Ectodermal cell (in vitro differentiated cells): Measurements from ENCODE around the gene SND1.

Source experiments
- H3K27ac ChIP-seq: 2 replicates; pipeline ENCODE4 v1.7.0; 2013; ENCODE audit warnings: mild to moderate bottlenecking, low read depth, low read length; ENCODE audit not compliant: insufficient read depth, poor library complexity, severe bottlenecking
- H3K27me3 ChIP-seq: 2 replicates; pipeline ENCODE4 v1.7.0; 2013; ENCODE audit warnings: mild to moderate bottlenecking, low read length; ENCODE audit not compliant: insufficient read depth, control insufficient read depth, poor library complexity, severe bottlenecking
- H3K36me3 ChIP-seq: one replicate; pipeline ENCODE4 v1.7.0; 2013; ENCODE audit warnings: low read length; ENCODE audit not compliant: control insufficient read depth, insufficient read depth
- H3K4me1 ChIP-seq: one replicate; pipeline ENCODE4 v1.7.0; 2013; ENCODE audit warnings: low read length; ENCODE audit not compliant: control insufficient read depth, insufficient read depth
- H3K4me3 ChIP-seq: 2 replicates; pipeline ENCODE4 v1.7.0; 2013; ENCODE audit warnings: low read depth, low read length, control low read depth; ENCODE audit not compliant: insufficient read depth
- H3K9me3 ChIP-seq: 2 replicates; pipeline ENCODE4 v1.7.0; 2013; ENCODE audit warnings: mild to moderate bottlenecking, low read length, moderate library complexity; ENCODE audit not compliant: control insufficient read depth
- WGBS, 2 experiments: methylation state at CpG; one replicate each; pipeline ENCODE4 v1.1.7; 2013; ENCODE audit warnings: missing lambda C conversion rate in 2 of 2; 5-methylcytosine and 5-hydroxymethylcytosine counted together

The SND1 gene

DNA sequence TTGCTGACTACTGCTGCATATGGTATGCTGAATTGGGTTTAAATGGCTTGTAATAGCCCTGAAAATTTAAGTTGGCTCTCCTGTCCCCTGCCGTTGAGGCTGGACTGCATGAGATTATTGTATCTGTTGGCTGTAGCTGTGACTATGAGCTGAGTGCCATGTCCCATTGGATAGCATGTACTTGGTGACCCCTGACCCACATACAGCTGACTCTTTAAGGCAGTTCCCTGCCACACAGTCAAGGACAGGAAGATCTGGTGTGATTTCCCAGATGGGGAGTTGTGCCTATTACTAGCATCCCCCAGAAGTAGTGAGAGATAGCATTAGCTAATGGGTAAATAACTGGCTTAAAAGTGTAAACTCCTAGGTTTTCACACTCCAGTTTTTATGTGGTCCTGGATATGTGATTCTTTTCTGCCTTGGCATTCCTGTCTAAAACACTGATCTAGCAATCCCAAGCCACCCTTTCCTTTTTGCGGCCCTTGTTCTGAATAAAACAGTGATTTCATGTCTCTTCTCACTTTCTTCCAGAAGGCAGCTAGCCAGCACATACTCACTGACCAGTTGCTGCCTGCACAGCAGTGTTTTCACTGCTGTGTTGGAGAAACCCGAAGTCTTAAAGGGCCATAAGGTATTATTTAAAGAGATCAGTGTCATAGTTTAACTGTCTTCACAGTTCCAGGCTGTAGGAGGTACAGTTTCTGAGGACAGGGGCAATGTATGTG is 343.3 kb downstream of the SND1 start:
- Histone ChIP-seq H3K4me3 (no peak overlapping the region), H3K27me3 (no peaks in the 10 kb centered on the region), H3K4me1 (peaks cover 20% of the 10 kb centered on the region), H3K9me3 (no peaks in the 10 kb centered on the region), H3K27ac (no peak overlapping the region), H3K36me3 (peaks cover 4% of the 10 kb centered on the region)
- 88 to 91% methylated on average over 3 of the region's 3 CpGs for WGBS, 2 experiments

DNA sequence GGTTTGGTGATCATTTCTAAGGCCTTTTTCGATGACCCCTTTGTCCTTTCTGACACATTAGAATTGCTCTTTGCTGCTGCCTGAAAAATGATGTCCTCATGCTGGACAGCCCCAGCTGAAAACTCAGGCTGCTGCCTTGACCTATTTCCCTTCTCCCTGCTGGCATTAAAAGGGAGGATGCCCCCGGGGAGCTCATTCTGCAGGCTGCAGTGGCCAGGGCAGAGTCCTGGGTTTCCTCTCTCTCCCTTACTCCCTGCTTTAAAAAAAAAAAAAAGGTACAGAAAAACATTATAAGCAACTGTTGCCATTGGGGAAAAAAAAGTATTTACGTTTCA is 343.9 kb downstream of the SND1 start:
- Histone ChIP-seq H3K36me3 (peaks cover 4% of the 10 kb centered on the region), H3K27me3 (no peaks in the 10 kb centered on the region), H3K4me3 (no peak overlapping the region), H3K27ac (no peak overlapping the region), H3K4me1 (peaks cover 20% of the 10 kb centered on the region), H3K9me3 (no peaks in the 10 kb centered on the region)
- WGBS, 2 experiments, result 74 to 83% methylated on average over 3 of the region's 3 CpGs

DNA sequence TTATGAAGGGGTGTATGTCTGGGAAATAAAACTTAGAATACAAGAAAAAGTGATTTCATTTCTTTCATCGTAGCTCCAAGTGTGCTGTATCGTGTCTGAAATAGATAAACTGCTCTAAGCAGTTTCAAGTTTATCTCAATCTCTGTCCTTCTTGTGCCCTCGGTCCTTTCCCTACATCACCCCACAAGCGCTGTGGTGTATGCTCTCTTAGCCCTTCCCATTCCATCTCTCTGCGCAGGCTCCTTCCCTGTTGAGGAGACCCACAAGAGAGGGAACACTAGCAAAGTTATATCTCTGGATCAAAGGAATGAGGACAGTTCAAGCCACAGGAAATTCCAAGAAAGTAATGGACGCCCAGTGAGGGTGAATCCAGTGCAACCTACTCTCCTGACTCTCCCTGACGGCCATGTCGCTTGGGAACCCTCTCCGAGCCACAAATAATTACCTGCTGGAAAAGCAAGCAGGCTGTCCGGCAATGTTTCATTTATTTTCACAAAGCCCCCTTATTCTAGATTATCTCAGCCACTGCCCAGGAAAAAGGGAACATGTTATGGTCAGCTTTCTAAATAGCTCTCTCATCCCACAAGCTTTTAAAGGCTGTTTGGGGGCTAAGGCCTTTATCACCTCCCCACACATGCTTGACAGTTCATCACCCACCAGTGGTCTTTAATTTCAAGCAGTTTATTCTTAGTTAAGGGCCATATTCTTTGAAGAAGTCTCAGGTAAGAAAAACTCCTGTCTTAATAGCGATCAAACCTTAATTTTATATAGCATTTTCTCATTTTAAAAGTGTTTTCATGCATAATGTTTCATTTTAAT is 344.5 kb downstream of the SND1 start:
- Histone ChIP-seq H3K36me3 (peaks cover 4% of the 10 kb centered on the region), H3K27ac (no peak overlapping the region), H3K9me3 (no peaks in the 10 kb centered on the region), H3K4me1 (peaks cover 20% of the 10 kb centered on the region), H3K4me3 (no peak overlapping the region), H3K27me3 (no peaks in the 10 kb centered on the region)
- WGBS, 2 experiments, result 92 to 94% methylated on average over 10 of the region's 11 CpGs

DNA sequence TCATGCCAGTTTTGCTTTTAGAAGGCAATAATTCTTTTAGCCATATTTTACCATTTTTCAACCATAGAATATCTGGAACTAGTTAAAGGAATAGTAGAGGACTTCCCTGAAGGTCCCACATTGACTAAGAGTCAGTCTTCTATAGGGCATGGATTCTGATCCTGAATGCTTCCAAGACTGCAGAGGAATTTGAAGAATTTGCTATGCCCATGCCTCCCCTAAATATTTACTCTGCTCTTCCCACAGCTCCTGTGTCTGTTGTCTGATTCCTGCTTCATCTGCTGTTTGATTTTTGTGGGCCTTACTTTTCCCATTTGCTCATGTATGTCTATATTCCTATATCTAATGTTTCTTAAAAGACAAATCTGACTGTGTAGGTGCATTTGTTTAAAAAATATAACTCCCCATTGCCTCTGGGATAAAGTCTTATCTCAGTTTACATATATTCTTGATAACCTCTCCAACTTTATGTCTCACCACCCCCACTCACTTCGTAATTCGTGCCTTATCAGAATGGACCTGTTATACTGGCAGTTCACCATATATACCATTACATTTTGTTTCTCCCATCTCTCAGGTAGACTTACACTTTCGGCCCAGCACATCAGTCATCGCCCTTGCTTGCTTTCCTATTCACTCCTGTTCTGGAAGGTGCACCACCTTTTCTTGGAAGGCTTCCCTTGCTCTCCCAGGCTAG is 345.4 kb downstream of the SND1 start:
- 97% methylated on average over 4 of the region's 4 CpGs for WGBS, 2 experiments
- no peak overlapping the region for H3K27ac ChIP-seq

DNA sequence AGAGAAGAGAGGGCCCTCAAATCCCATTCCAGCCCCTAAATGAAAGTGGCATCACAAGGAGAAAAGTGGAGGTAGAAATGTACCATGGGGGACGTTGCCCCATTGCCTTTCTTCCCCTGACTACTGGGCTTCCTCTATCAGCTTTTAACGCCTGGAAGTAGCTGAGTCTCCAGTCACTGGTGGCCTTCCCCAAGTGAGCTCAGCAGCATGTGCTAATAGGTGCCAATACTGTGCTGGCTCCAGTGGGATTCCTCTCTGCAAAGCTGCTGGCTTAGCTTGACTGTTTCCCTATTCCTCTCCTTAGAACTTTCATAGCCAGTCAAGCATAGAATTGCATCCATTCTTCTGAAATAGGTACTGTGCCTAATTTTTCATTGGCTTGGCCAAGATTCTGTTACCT is 346.7 kb downstream of the SND1 start:
- Histone ChIP-seq H3K4me3 (no peak overlapping the region), H3K27me3 (no peaks in the 10 kb centered on the region), H3K36me3 (no peaks in the 10 kb centered on the region), H3K27ac (no peak overlapping the region), H3K9me3 (no peaks in the 10 kb centered on the region), H3K4me1 (peaks cover 20% of the 10 kb centered on the region)
- 96 to 98% methylated on average over 2 of the region's 2 CpGs for WGBS, 2 experiments

More for the DNA sequence above, 345.4 kb downstream of the SND1 start:
- Histone ChIP-seq H3K9me3 (no peaks in the 10 kb centered on the region), H3K27me3 (no peaks in the 10 kb centered on the region), H3K36me3 (peaks cover 4% of the 10 kb centered on the region), H3K4me3 (no peak overlapping the region), H3K4me1 (peaks cover 20% of the 10 kb centered on the region)

DNA sequence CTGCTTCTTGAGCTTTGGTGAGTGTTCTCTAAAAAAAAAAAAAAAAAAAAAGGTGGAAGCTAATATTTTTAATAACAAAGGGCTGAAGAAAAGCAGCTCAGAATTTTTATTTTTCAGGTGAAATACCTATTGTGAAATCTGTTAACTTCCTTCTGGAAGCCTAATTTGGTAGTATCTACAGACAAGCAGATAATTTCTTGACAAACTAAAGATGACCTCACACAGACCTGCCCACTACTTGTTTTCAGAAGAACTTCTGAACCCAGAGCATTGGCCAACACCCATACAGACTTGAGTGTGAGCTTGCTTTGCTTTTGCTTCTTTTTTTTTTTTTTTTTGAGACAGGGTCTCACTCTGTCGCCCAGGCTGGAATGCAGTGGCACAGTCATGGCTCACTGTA is 348.1 kb downstream of the SND1 start:
- no peaks in the 10 kb centered on the region for H3K9me3 ChIP-seq
- 78 to 100% methylated on average over 1 of the region's 1 CpG for WGBS, 2 experiments

DNA sequence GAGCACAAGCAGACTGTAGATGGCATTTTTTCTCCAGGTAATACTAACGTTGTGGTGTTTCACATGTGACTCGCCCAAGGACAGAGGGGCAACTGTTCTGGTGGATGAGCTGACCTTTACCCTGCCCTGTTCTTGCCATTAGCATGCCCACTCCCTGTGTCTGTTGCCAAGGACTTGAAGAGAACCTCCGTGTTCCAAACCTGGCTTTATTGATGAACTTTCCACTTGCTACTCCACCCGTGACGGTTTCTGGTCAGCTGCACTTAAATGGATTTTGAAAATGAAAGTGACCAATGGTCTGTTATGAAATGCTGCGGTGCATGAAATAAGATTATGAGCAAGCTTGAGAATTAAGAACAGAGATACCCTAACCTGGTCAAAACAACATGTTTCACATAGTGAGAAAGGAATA is 348.9 kb downstream of the SND1 start:
- Histone ChIP-seq H3K4me3 (no peak overlapping the region), H3K9me3 (no peaks in the 10 kb centered on the region), H3K27me3 (no peaks in the 10 kb centered on the region), H3K27ac (no peak overlapping the region), H3K36me3 (no peaks in the 10 kb centered on the region), H3K4me1 (peaks cover 18% of the 10 kb centered on the region)
- 96 to 97% methylated on average over 6 of the region's 6 CpGs for WGBS, 2 experiments

More for the DNA sequence above, 348.1 kb downstream of the SND1 start:
- H3K4me1 ChIP-seq, result peaks cover 17% of the 10 kb centered on the region
- H3K27ac ChIP-seq, result no peak overlapping the region
- no peak overlapping the region for H3K4me3 ChIP-seq
- no peaks in the 10 kb centered on the region for H3K36me3 ChIP-seq
- H3K27me3 ChIP-seq, result no peaks in the 10 kb centered on the region

DNA sequence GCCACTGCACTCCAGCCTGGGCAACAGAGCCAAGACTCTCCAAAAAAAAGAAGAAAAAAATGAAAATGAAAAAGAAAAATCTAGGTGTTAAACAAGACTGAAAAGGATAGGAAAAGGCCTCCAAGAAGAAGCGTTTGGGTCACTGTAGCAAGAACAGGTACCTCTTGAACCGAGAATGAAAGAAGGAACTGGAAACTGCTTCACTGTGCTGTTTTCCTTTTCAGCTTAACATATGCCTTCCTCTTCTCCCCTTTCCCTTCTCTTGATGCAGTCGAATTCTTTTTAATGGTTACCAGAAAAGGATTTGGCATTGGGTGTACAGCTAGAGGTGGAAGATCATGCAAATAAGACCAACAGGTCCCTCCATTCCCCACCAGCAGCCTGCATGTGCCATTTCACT is 351.2 kb downstream of the SND1 start:
- no peak overlapping the region for H3K27ac ChIP-seq
- H3K27me3 ChIP-seq, result no peaks in the 10 kb centered on the region
- no peaks in the 10 kb centered on the region for H3K36me3 ChIP-seq
- H3K9me3 ChIP-seq, result no peaks in the 10 kb centered on the region
- no peak overlapping the region for H3K4me3 ChIP-seq
- WGBS, 2 experiments, result 97 to 98% methylated on average over 3 of the region's 3 CpGs
- H3K4me1 ChIP-seq, result peaks cover 9% of the 10 kb centered on the region

DNA sequence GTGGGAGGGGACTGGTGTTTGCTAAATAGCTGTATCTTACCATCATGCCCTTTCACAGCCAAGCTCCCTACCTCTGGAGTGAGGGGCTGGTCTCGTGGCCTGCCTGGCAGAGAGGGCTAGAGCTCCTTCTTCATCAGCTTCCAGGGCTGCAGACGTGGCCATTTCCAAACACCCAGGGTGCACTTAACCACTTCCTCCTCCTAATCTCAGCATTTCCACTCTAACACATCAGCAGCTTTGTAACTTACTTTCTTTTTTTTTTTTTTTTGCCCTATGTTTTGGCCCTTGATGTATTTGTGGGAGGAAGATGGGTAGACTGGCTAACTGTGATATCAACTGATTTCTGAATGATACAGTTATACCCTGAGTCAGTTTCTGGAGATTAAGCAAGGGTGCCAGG is 351.8 kb downstream of the SND1 start:
- H3K27ac ChIP-seq, result no peak overlapping the region
- H3K4me1 ChIP-seq, result peaks cover 9% of the 10 kb centered on the region
- 88 to 94% methylated on average over 2 of the region's 2 CpGs for WGBS, 2 experiments
- H3K9me3 ChIP-seq, result no peaks in the 10 kb centered on the region
- H3K4me3 ChIP-seq, result no peak overlapping the region
- H3K27me3 ChIP-seq, result no peaks in the 10 kb centered on the region
- H3K36me3 ChIP-seq, result no peaks in the 10 kb centered on the region

DNA sequence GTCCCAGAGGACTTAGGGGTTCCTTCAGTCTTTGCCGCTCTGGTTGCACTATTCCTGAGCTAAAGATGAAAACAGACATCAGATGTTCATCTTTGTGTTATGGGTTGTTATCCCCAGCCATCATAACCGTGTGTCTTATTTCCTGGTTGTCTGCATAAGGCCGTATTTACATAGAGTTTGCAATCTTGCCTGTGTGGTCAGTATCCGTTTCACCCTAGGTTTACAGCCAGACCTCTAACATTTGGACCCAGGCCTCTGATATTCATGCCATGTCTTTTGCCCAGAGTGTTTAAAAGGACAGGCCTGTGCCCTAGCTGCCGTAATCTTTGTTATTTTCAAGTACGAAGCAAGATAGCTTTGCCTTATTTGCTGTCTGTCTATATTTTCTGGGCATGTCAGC is 352.6 kb downstream of the SND1 start:
- H3K27ac ChIP-seq, result no peak overlapping the region
- H3K36me3 ChIP-seq, result no peaks in the 10 kb centered on the region
- peaks cover 9% of the 10 kb centered on the region for H3K4me1 ChIP-seq
- H3K9me3 ChIP-seq, result no peaks in the 10 kb centered on the region
- no peak overlapping the region for H3K4me3 ChIP-seq
- 93 to 95% methylated on average over 6 of the region's 6 CpGs for WGBS, 2 experiments
- H3K27me3 ChIP-seq, result no peaks in the 10 kb centered on the region
